H9 (cell line): Measurements from ENCODE around the gene GAS2. TPM values are rescaled to one million over a fixed set of nuclear protein-coding genes. Genes with fewer than 3 reads are reported as not detected.

Source experiments
- DNase-seq: peaks from one replicate; pipeline ENCODE4 v3.0.0-alpha.2; 2017
- H2AFZ ChIP-seq: one replicate; pipeline ENCODE4 v1.6.1; 2013; ENCODE audit warnings: mild to moderate bottlenecking, low read length, control low read depth, moderate library complexity
- H2AK5ac ChIP-seq: 2 replicates; pipeline ENCODE4 v1.6.1; 2013; ENCODE audit warnings: low read length, control low read depth, mixed read lengths; ENCODE audit not compliant: insufficient read length
- H2BK120ac ChIP-seq: one replicate; pipeline ENCODE4 v1.6.1; 2013; ENCODE audit warnings: low read depth, mild to moderate bottlenecking, low read length, control low read depth, inconsistent platforms; ENCODE audit not compliant: poor library complexity, severe bottlenecking
- H2BK12ac ChIP-seq: 2 replicates; pipeline ENCODE4 v1.6.1; 2013; ENCODE audit warnings: low read length, control low read depth, mixed read lengths, low read depth; ENCODE audit not compliant: insufficient read length
- H2BK15ac ChIP-seq: 2 replicates; pipeline ENCODE4 v1.6.1; 2013; ENCODE audit warnings: low read depth, low read length, control low read depth
- H2BK20ac ChIP-seq: one replicate; pipeline ENCODE4 v1.6.1; 2013; ENCODE audit warnings: low read depth, mild to moderate bottlenecking, low read length, control low read depth, inconsistent platforms; ENCODE audit not compliant: poor library complexity, severe bottlenecking
- H2BK5ac ChIP-seq: 2 replicates; pipeline ENCODE4 v1.6.1; 2013; ENCODE audit warnings: low read length, control low read depth, mixed read lengths; ENCODE audit not compliant: insufficient read length
- H3K14ac ChIP-seq: 2 replicates; pipeline ENCODE4 v1.6.1; 2013; ENCODE audit warnings: low read length, control low read depth; ENCODE audit not compliant: insufficient read depth
- H3K18ac ChIP-seq: 2 replicates; pipeline ENCODE4 v1.6.1; 2013; ENCODE audit warnings: low read depth, mild to moderate bottlenecking, mixed read lengths, low read length, control low read depth; ENCODE audit not compliant: insufficient read length
- H3K23ac ChIP-seq: 2 replicates; pipeline ENCODE4 v1.6.1; 2013; ENCODE audit warnings: low read length, control low read depth, mixed read lengths, low read depth; ENCODE audit not compliant: insufficient read length
- H3K23me2 ChIP-seq: 2 replicates; pipeline ENCODE4 v1.6.1; 2013; ENCODE audit warnings: low read depth, mild to moderate bottlenecking, mixed read lengths, low read length, control low read depth; ENCODE audit not compliant: insufficient read length, poor library complexity, severe bottlenecking
- H3K27ac ChIP-seq: 2 replicates; pipeline ENCODE4 v1.5.1; 2013; ENCODE audit warnings: low read length, control low read depth, mixed read lengths, low read depth; ENCODE audit not compliant: insufficient read length
- H3K27me3 ChIP-seq: 2 replicates; pipeline ENCODE4 v1.6.1; 2013; ENCODE audit warnings: low read length, control low read depth, inconsistent platforms; ENCODE audit not compliant: insufficient read depth
- H3K4ac ChIP-seq: 2 replicates; pipeline ENCODE4 v1.6.1; 2013; ENCODE audit warnings: low read depth, mild to moderate bottlenecking, control low read depth, inconsistent platforms, low read length, moderate library complexity
- H3K4me1 ChIP-seq: 2 replicates; pipeline ENCODE4 v1.6.1; 2013; ENCODE audit warnings: low read length, control low read depth, inconsistent platforms; ENCODE audit not compliant: insufficient read depth
- H3K4me2 ChIP-seq: 2 replicates; pipeline ENCODE4 v1.6.1; 2013; ENCODE audit warnings: low read length, control low read depth, mixed read lengths; ENCODE audit not compliant: insufficient read length, insufficient read depth
- H3K56ac ChIP-seq: 2 replicates; pipeline ENCODE4 v1.6.1; 2013; ENCODE audit warnings: low read depth, mild to moderate bottlenecking, mixed read lengths, low read length, control low read depth; ENCODE audit not compliant: insufficient read length
- H3K79me1 ChIP-seq: 2 replicates; pipeline ENCODE4 v1.6.1; 2013; ENCODE audit warnings: low read depth, mild to moderate bottlenecking, moderate library complexity, low read length, control low read depth, inconsistent platforms; ENCODE audit not compliant: insufficient read depth, poor library complexity, severe bottlenecking
- H3K79me2 ChIP-seq: 2 replicates; pipeline ENCODE4 v1.6.1; 2013; ENCODE audit warnings: low read length, control low read depth, inconsistent platforms; ENCODE audit not compliant: insufficient read depth
- H3K9ac ChIP-seq: 2 replicates; pipeline ENCODE4 v1.6.1; 2013; ENCODE audit warnings: low read length, control low read depth, mixed read lengths; ENCODE audit not compliant: insufficient read length; ENCODE audit errors: extremely low read depth
- H3K9me3 ChIP-seq: one replicate; pipeline ENCODE4 v1.6.1; 2013; ENCODE audit warnings: low read depth, low read length, inconsistent platforms; ENCODE audit not compliant: control insufficient read depth
- H3T11ph ChIP-seq: one replicate; pipeline ENCODE4 v1.6.1; 2013; ENCODE audit warnings: mild to moderate bottlenecking, low read length, control low read depth, inconsistent platforms
- H4K20me1 ChIP-seq: one replicate; pipeline ENCODE4 v1.6.1; 2013; ENCODE audit not compliant: control insufficient read depth, insufficient read length, insufficient read depth
- H4K5ac ChIP-seq: 2 replicates; pipeline ENCODE4 v1.6.1; 2013; ENCODE audit warnings: low read depth, mild to moderate bottlenecking, mixed read lengths, low read length, control low read depth; ENCODE audit not compliant: insufficient read length
- H4K8ac ChIP-seq: replicated peaks from 2 replicates; pipeline ENCODE4 v1.6.1; 2013; ENCODE audit warnings: low read length, control low read depth, mixed read lengths, low read depth; ENCODE audit not compliant: insufficient read length
- H4K91ac ChIP-seq: 2 replicates; pipeline ENCODE4 v1.6.1; 2013; ENCODE audit warnings: low read depth, mild to moderate bottlenecking, moderate library complexity, mixed read lengths, low read length, control low read depth; ENCODE audit not compliant: insufficient read length
- H3K27ac Mint-ChIP-seq, 3 experiments: 2 replicates in 2 of 3; 3 replicates in 1 of 3; pipeline ENCODE4 v1.8.0; 2020 to 2021; ENCODE audit warnings: mixed read lengths in 3 of 3, mild to moderate bottlenecking in 1 of 3, moderate library complexity in 1 of 3
- H3K27me3 Mint-ChIP-seq: 2 replicates; pipeline ENCODE4 v1.8.0; 2021; ENCODE audit warnings: low read depth, mild to moderate bottlenecking, moderate library complexity, mixed read lengths
- H3K36me3 Mint-ChIP-seq, 3 experiments: 2 replicates in 2 of 3; 3 replicates in 1 of 3; pipeline ENCODE4 v1.8.0; 2020 to 2021; ENCODE audit warnings: low read depth in 3 of 3, mixed read lengths in 3 of 3; ENCODE audit not compliant: insufficient read depth in 1 of 3
- H3K4me1 Mint-ChIP-seq, 2 experiments: 2 replicates each; pipeline ENCODE4 v1.8.0; 2020; ENCODE audit warnings: mixed read lengths in 2 of 2
- H3K4me3 Mint-ChIP-seq, 2 experiments: 2 replicates in 1 of 2; 3 replicates in 1 of 2; pipeline ENCODE4 v1.8.0; 2020 to 2021; ENCODE audit warnings: mild to moderate bottlenecking in 2 of 2, mixed read lengths in 2 of 2, moderate library complexity in 1 of 2
- H3K9me3 Mint-ChIP-seq, 2 experiments: 2 replicates in 1 of 2; 3 replicates in 1 of 2; pipeline ENCODE4 v1.8.0; 2020; ENCODE audit warnings: mild to moderate bottlenecking in 2 of 2, mixed read lengths in 2 of 2, moderate library complexity in 1 of 2
- WGBS: extraction: QIAGEN DNeasy Blood & Tissue Kit; methylation state at CpG from one replicate; pipeline ENCODE4 v1.1.7; 2013; ENCODE audit warnings: missing lambda C conversion rate, low lambda C conversion rate, mixed read lengths; ENCODE audit not compliant: insufficient read length; ENCODE audit errors: extremely low coverage; 5-methylcytosine and 5-hydroxymethylcytosine counted together
- total RNA-seq: library from RNA; stranded (reverse); gene quantifications from 2 replicates; pipeline ENCODE4 v1.2.1, GENCODE V29; 2021
- TF ChIP-seq, protein P1 (sequence below): fragments of 200-600 bp; sonication (generic); conservative IDR thresholded peaks from 3 replicates; pipeline ENCODE4 v1.8.0; 2021; ENCODE audit warnings: antibody characterized with exemption, mild to moderate bottlenecking

Gene GAS2
- total RNA-seq, 1 experiment from 2014 or later: 1.7 TPM

DNA sequence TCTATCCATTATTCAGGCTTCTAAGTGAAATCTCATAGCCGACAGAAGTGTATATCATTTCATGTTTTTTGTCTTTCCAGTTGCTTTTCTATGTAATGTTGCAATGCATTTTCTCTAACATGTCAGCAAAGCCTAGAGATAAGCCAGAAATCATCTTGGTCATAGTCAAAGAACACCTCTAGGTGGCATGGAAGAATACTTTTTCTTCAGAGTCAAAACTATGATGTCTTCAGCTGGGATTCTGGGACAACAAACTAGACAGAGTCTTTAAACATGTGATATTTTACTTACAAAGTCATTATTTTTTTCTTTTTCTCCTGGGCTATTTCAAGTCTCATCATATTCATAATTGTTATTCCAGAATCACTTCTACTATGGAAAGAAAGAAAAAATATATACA, 4.4 kb downstream of the GAS2 start:
- H2AK5ac ChIP-seq: no peak overlapping the region

More for the DNA sequence above, 4.4 kb downstream of the GAS2 start:
- Histone ChIP-seq H3K56ac (no peak overlapping the region), H3K9me3 (no peaks in the 10 kb centered on the region), H3K9ac (no peak overlapping the region), H2BK20ac (no peak overlapping the region), H3K4ac (no peak overlapping the region), H4K8ac (no peak overlapping the region), H2AFZ (no peak overlapping the region), H3K79me1 (no peaks in the 10 kb centered on the region), H4K5ac (no peak overlapping the region), H2BK15ac (no peak overlapping the region), H2BK120ac (no peak overlapping the region), H3K14ac (no peak overlapping the region), H4K20me1 (no peaks in the 10 kb centered on the region), H2BK5ac (no peak overlapping the region), H3K23me2 (peaks cover 9% of the 10 kb centered on the region), H4K91ac (no peak overlapping the region), H2BK12ac (no peak overlapping the region), H3K27ac (no peak overlapping the region), H3K4me1 (no peaks in the 10 kb centered on the region; the same call in 1 of the 2 replicates), H3K4me2 (no peak overlapping the region), H3K27me3 (no peaks in the 10 kb centered on the region), H3K79me2 (no peaks in the 10 kb centered on the region), H3T11ph (no peak overlapping the region), H3K23ac (no peak overlapping the region), H3K18ac (no peak overlapping the region)
- Mint-ChIP-seq H3K4me3 (no peak overlapping the region), H3K4me1 (peaks cover 18 to 21% of the 10 kb centered on the region in 2 experiments), H3K27ac (no peak overlapping the region), H3K27me3 (peaks cover 43% of the 10 kb centered on the region), H3K36me3 (no peaks in the 10 kb centered on the region), H3K9me3 (no peaks in the 10 kb centered on the region)
- no CpG with 5 or more reads among the region's 1 CpG for WGBS
- TF ChIP-seq, protein P1, sequence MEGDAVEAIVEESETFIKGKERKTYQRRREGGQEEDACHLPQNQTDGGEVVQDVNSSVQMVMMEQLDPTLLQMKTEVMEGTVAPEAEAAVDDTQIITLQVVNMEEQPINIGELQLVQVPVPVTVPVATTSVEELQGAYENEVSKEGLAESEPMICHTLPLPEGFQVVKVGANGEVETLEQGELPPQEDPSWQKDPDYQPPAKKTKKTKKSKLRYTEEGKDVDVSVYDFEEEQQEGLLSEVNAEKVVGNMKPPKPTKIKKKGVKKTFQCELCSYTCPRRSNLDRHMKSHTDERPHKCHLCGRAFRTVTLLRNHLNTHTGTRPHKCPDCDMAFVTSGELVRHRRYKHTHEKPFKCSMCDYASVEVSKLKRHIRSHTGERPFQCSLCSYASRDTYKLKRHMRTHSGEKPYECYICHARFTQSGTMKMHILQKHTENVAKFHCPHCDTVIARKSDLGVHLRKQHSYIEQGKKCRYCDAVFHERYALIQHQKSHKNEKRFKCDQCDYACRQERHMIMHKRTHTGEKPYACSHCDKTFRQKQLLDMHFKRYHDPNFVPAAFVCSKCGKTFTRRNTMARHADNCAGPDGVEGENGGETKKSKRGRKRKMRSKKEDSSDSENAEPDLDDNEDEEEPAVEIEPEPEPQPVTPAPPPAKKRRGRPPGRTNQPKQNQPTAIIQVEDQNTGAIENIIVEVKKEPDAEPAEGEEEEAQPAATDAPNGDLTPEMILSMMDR: peak; percentile 56
- no peak for DNase-seq
